Prostate gland (tissue), 2 donors: ENCODE results near the gene CCDC158.

Experiments
- POLR2A ChIP-seq: fragments of 450-650 bp; IDR thresholded peaks from one replicate; pipeline ENCODE4 v1.6.1; 2016; ENCODE audit warnings: antibody characterized with exemption, mild to moderate bottlenecking
- POLR2AphosphoS5 ChIP-seq: sonication (generic); formaldehyde crosslinking; IDR thresholded peaks from one replicate; pipeline ENCODE4 v1.6.1; 2017; ENCODE audit warnings: antibody characterized with exemption
- TF ChIP-seq, protein P1 (sequence below), 4 experiments: fragments of 200-600 bp in 2 of 4; fragments of 450-650 bp in 2 of 4; sonication (generic) in 2 of 4; IDR thresholded peaks; 1 replicate in 3 of 4; 2 replicates in 1 of 4; pipeline ENCODE4 v1.5.1; 2016 to 2019; ENCODE audit warnings: antibody characterized with exemption in 4 of 4, mild to moderate bottlenecking in 2 of 4, moderate library complexity in 2 of 4

DNA sequence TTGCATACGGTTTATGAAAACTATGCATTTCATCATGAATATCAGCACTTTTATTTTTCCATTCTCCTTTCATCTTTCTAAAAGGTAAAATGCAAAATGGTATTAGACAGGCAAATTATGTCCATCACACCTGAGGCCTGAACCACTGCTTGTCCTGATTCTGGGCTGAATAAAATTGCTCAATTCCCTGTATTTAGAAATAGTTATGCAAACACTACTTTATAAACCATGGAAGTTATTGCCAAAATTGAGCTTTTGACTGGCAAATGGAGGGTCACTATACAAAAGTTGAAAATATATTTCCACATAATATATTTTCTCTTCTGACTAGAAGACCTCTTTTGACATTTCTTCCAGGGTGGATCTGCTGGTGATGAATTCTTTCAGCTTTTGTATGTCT is 148.4 kb downstream of the CCDC158 start:
- TF ChIP-seq, protein P1, sequence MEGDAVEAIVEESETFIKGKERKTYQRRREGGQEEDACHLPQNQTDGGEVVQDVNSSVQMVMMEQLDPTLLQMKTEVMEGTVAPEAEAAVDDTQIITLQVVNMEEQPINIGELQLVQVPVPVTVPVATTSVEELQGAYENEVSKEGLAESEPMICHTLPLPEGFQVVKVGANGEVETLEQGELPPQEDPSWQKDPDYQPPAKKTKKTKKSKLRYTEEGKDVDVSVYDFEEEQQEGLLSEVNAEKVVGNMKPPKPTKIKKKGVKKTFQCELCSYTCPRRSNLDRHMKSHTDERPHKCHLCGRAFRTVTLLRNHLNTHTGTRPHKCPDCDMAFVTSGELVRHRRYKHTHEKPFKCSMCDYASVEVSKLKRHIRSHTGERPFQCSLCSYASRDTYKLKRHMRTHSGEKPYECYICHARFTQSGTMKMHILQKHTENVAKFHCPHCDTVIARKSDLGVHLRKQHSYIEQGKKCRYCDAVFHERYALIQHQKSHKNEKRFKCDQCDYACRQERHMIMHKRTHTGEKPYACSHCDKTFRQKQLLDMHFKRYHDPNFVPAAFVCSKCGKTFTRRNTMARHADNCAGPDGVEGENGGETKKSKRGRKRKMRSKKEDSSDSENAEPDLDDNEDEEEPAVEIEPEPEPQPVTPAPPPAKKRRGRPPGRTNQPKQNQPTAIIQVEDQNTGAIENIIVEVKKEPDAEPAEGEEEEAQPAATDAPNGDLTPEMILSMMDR (IDR thresholded peaks at IDR 0.05), result no peak
- TF ChIP-seq POLR2A (no peak), POLR2AphosphoS5 (no peak)
